Body of pancreas (tissue), 4 donors: ENCODE measurements around the gene TOX2.

Experiments
- POLR2A ChIP-seq, 3 donors: fragments of 450-650 bp; IDR thresholded peaks; one replicate each; pipeline ENCODE4 v1.6.1; 2016; ENCODE audit warnings: antibody characterized with exemption in 3 of 3, mild to moderate bottlenecking in 2 of 3
- TF ChIP-seq, protein P1 (sequence below), 7 experiments: fragments of 450-650 bp in 4 of 7; fragments of 200-600 bp in 3 of 7; sonication (generic) in 3 of 7; IDR thresholded peaks; one replicate each; pipeline ENCODE4 v1.5.1; 2016 to 2019; ENCODE audit warnings: antibody characterized with exemption in 7 of 7

DNA sequence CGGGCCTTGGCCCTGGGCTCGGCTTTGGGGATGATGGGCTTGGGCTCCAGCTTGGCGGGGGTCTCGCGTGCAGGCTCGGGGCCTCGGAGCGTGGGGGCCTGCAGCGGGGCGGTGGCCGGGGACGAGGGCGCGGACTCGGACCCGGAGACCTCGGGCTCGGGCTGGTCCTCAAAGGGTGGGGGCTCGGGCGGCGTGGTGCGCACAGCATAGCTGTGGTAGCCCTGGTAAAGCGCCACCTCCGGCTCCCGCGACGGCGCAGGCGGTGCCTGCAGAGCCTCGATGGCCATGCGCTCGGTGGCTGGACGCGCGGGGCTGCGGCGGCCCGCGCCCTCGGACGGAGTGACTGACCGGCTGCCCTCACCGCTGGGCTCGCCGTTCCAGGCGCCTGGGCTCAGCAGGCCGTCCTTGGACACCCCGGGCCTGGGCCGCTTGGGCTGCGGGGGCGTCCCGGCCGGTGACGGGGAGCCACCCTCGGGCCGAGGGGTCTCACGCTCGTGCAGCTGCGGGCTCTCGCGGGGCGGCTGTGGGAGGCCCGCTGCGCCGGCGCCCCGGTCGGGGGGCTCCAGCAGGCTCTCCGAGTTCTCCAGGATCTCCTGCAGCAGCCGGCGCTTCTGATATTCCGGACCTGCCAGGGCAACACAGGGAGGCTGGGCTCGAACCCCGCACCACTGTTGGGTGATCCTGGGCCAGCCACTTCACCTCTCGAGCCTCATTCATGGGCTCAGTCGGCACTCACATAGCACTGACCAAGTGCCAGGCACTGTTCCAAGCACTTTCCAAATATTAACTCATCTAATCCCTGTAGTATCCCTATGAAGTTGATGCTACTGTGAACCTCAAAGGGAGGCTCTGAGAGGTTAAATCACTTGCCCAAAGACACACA is 201.4 kb downstream of the TOX2 start:
- TF ChIP-seq, protein P1, sequence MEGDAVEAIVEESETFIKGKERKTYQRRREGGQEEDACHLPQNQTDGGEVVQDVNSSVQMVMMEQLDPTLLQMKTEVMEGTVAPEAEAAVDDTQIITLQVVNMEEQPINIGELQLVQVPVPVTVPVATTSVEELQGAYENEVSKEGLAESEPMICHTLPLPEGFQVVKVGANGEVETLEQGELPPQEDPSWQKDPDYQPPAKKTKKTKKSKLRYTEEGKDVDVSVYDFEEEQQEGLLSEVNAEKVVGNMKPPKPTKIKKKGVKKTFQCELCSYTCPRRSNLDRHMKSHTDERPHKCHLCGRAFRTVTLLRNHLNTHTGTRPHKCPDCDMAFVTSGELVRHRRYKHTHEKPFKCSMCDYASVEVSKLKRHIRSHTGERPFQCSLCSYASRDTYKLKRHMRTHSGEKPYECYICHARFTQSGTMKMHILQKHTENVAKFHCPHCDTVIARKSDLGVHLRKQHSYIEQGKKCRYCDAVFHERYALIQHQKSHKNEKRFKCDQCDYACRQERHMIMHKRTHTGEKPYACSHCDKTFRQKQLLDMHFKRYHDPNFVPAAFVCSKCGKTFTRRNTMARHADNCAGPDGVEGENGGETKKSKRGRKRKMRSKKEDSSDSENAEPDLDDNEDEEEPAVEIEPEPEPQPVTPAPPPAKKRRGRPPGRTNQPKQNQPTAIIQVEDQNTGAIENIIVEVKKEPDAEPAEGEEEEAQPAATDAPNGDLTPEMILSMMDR (IDR thresholded peaks at IDR 0.05) = no peak
- TF ChIP-seq POLR2A (IDR thresholded peaks at IDR 0.05) = no peak
